Inferior parietal cortex (tissue), 1 donor: ENCODE results near the gene ARHGAP28.
"Not testable (repeated sequence)": the region's sequence is repeated elsewhere in the genome, so short reads cannot be mapped to it uniquely, and the experiment has no call there.

Source experiments
- DNase-seq: peaks from one replicate; pipeline ENCODE4 v3.0.0-alpha.2; 2016; ENCODE audit errors: extremely low spot score

Gene ARHGAP28

DNA sequence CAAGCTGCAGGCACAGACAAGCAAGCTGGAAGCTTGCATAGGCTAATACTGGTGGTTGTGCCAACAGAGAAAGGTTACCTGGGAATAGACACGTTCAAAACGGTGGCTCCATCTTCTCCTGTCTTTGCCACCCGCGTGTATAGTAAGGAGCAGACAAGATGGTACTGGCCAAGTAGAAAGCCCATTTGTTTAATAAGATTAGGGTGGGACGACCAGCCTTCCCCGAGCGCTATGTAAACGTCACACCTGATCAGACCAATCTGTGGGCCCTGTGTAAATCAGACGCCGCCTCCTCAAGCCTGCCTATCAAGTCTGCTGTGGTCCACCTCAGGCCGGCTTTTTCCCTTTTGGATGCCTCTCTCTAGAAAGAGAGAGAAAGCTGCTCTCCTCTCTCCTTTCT, 198.8 kb downstream of the ARHGAP28 start:
- no peak for DNase-seq

DNA sequence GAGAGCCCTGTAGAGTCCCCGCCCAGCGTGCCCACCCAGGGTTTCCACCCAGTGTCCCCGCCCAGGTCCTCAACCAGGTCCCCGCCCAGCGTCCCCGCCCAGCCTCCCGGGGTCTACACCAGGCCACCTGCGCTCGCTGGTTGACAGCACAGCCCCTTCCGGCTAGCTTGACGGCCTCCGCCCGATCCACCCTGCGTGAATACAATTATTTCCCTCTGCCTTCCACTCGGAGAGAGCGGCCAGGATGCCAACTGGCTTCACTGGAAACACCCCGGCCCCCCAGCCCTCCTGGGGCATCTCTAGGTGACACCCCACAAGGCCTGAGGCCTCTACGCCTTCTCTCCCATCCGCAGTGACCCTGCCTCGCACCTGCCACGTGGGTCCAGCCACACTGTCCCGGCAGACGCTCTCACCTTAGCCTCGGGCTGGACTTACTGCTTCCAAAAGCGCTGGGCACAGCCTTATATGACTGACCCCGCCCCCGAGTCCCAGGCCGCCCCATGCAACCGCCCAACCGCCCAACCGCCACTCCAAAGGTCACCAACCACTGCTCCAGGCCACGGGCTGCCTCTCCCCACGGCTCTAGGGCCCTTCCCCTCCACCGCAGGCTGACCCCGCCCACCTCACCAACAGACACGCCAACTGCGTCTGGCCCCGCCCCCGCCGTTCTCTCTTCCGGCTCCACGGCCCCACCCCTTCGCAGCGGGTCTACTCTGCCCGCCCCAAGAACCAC, 200.0 kb downstream of the ARHGAP28 start:
- no peak for DNase-seq

DNA sequence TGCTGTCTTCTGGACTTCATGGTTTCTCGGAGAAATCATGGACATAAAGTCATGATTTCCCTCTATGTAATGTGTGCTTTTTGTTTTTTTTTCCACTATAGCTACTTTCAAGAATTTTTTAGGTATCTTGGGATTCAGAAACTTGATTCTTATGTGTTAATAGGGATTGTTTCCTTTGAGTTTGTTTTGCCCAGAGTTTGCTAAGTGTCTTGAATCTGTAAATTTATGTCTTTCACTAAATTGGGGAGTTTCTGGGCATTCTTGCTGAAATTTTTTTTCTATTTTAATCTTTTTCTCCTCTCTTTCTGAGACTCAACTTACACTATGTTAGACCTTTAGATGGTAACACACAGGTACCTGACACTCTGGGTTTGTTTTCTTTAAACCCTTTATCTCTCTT, 205.3 kb downstream of the ARHGAP28 start:
- no peak for DNase-seq

DNA sequence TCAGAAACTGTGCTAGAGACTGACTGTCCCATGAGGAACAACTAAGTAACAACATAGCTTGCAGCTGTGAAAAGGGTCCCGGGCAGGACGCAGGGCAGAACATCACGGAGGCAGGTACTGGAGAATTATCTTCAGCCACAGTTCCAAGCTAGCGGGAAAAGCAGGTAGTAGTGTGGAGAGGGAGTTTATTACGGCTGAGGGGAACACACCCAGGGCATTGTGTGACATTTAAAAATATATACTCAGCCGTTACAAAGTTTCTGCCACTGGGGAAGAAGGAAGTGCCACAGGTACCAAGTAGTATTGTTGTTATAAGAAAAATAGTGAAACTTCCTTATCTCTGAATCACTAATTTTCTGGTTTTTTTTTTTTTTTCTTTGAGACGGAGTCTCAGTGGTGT, 208.5 kb downstream of the ARHGAP28 start:
- no peak for DNase-seq

DNA sequence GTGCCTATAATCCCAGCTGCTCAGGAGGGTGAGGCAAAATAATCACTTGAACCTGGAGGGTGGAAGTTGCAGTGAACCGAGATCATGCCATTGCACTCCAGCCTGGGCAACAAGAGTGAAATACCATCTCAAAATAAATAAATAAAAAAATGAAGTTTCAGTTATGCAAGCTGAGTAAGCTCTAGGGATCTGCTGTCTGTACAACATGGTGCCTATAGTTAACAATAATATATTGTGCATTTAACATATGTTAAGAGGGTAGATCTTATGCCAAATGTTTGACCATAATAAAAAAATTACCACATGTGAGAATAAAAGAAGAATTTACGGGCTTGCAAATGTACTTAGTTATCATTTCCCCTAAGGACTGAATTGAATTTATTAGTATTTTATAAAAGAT, 208.9 kb downstream of the ARHGAP28 start:
- not testable (repeated sequence) for DNase-seq

DNA sequence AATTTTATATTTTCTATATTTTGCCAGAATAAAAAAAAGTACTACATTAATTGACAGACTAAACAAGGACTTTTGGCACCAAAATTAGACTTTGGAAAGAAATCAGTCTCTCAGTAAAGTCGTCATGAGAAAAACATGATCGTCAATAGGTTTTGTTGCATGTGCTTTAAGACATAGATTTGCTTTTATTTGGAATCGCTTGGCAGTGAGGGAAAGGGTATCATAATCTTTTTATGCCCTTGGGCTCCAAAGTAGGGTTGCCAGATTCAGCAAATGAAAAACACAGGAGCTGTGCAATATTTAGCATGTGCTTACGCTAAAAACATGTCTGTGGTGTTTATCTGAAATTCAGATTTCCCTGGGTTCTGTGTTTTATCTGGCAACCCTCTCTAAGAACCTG, 210.5 kb downstream of the ARHGAP28 start:
- no peak for DNase-seq

DNA sequence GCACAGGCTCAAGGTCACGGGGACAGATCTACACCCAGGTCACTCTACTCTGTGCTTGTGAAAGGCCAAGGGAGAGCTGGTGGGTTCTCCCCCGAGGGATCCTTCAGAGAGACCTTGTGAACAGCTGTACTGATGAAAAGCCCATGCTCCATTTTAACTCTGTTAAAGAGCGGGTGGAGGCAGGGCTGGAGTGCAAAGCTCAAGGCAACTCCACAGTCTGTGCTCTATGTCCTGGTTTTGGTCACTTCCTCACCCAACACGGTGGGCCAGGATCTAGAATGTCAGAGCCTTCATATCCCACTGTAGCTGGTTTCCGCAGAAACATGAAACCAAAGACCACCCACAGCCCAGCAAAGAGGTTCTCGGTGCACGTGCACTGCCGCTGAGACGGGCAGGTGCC, 210.9 kb downstream of the ARHGAP28 start:
- DNase-seq: no peak

DNA sequence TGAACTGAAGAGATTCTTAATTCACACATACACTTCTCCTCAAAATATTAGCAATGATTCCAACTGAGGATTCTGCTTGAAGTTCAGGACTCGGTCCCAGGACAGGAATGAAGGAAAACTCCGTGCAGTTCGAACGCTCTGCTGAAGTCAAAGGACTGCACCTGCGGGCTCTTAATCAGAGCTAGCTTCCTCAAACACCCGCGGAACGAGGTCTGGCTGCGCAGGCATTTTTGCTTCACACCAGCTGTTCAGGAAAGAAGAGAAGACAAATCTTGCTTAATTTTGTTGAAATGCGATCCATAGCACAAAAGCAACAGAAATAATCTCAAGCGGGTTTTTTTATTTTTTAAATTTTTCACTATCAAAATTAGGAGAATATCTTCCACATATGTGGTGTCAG, 212.5 kb downstream of the ARHGAP28 start:
- DNase-seq: no peak

DNA sequence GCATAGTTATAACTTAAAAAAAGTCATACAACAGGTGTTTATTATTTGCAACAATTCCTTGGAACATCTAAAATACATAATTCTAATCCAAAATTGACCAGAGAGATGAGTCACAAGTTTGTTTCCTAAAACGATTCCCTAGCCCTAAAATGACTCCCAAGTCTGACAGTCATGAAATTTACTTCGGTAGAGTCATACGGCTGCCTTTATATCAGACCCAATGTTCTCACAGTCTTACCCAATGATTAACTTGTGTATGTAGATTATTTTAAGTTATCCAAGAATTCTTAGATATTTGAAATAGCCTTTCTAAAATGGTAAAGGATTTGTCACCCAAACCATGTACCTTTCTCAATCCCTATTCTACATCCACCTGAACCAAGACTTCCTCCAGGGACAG, 213.2 kb downstream of the ARHGAP28 start:
- no peak for DNase-seq

DNA sequence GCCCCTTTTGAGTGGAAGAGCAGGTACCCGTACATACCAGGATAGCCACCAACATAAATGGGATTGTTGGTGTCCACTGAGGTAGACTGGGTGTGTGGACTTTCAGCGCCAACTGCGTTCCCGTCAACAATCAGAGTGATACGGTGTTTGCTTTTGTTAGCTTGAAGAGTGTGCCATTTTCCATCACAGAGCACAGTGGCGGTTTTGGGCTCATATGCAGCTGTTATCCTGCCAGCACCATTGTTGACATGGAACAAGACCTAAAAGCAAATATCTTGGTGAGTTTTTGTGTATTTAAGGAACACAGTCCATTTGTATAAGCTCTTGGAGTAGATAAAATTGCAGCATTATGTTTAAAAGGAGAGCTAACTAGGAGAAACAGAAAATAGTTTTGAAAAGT, 213.6 kb downstream of the ARHGAP28 start:
- no peak for DNase-seq

DNA sequence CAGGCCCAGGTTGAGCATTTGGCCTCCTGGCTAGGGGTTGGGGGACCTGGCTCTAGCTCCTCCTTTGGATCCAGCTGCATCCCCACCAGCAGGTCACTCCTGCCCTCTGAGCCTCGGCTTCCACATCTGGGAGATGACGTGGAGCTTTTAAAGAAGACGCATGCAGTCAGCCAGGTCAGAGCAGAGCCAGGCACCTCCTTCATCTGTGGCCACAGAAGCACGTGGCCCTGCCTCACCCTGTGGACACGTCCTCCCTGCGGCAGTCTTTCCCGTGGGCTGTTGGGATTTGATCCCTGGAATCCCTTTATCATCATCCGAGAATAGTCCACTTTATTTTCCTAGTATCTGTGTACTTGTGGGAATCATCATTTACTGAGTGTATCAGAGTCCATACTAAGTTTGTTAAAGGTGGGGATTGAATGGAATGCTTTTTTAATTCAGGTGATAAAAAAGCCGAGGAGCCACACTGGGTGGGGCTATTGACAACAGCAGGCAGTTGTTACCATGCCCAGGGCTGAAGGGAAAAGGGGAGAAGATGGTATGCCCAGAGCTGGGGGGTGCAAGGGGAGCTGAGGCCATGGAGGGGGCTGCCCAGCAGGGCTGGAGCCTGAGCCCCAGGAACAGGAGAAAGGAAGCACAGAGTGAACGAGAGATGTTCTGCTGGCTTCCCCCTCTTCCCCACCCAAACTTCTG, 218.0 kb downstream of the ARHGAP28 start:
- DNase-seq: no peak

DNA sequence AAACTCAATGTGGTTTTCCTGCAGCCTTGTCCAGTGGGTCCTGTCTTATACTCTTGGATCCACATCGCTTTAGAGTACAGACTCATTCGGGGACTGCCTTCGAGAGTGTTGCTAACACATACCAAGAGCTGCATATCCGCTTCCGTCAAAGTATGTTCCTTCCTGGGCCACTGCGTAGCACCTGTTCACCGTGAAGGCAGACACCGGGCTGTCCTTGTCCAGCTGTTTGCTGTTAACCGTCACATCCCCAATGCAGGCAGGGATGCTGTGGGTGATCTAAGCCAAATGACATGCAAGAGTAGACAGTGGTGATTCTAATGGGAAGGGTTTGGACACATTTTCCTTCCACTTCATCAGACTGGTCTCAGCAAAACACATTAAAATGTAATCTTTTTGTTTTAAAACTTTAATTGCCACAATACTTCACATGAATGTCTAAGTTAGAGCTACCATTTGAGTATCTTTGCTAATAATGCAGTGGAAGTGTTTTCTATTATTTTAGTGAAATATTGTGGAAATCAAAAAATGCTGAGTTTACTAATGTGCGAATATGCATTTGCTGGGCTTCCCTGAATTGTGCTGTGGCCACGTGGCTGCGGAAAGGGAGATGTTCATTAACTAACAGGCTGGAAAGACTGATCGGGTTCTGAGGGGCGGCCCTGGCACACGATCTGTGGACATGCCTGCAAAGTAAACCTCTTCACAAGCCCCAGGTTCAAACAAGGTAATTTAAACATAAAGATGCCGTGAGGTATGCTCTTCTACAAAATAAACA, 219.0 kb downstream of the ARHGAP28 start:
- no peak for DNase-seq

DNA sequence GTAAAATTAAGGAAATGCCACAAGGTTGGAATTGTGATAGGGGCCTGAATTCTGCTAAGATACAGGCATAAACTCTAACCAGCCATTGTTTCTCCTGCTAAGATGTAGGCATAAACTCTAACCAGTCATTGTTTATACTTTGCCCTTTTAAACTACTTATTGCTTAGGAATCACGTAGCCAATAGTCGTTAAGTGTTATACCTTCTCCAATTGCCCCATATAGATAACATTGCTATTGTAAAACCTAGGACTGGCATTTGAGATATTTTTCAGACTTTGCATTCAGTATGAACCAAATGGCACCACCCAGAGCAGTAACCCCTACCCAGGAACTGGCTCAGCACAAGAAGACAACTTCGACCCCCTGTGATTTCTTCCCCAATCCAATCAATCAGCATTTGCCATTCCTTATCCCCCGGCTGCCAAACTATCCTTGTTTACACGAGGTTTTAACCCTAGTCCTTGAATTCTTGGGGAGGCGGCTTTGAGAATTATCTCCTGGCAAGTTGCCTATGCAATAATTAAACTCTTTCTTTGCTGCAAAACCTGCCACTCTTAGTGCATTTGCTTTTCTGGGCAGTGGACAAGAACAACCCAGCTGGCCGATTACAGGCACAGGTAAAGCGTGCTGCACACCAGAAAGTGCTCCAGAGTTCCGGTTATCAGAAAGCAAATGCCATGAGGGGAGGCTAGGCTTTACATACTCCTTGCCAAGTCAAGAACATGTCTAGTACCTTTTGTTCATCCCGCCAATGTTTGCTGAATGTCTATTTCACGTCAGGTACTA, 220.5 kb downstream of the ARHGAP28 start:
- no peak for DNase-seq

DNA sequence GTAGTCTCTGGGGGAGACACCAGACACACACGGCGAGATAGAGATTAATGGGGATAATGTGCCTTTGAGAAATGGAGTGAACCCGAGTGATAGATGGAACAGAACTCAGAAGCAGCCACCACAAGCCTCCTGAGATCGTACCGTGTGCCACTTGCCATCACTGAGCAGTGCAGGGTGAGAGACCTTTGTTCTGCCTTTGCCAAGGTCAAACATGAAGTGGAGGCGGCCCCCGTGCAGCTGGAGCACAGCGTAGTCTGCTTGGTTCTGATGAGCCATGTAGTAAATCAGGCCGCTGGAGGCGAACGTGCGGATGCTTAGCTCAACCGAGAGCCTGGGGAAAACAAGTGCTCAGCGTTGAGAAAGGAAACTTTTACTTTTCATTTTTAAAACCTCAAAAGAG, 221.1 kb downstream of the ARHGAP28 start:
- no peak for DNase-seq

DNA sequence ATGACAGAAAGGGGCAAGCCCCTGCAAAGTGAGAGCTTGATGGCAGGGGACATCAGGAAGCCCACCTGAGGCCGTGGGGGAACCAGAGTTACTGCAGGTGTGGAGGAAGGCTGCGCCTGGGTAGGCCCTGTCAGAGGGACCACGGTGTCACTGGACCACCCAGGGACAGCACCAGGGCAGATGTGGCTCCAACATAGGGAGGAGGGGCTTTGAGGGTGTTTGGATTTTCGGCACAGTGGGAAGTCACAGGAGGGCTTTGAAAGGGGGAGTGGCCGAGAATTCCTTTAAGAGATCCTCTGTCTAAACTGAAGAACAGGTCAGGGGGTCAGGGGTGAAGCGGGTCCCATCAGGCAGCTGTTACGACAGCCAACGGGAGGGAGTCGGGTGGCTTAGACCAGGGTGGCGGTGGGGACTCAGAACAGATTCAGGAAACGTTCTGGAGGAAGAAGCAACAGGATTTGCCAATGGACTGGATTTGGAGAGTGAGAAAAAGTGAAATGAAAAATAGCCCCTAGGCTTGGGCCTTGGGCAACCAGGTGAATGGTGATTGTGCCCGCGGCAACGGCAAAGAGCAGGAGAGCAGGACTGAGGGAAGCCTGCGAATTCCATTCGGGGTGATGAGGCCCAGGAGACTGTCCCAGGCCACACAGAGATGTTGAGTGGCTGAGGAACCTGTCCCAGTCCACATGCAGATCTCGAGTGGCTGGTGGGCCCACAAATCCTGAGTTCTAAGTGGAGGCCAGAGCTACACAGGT, 222.0 kb downstream of the ARHGAP28 start:
- DNase-seq: no peak

DNA sequence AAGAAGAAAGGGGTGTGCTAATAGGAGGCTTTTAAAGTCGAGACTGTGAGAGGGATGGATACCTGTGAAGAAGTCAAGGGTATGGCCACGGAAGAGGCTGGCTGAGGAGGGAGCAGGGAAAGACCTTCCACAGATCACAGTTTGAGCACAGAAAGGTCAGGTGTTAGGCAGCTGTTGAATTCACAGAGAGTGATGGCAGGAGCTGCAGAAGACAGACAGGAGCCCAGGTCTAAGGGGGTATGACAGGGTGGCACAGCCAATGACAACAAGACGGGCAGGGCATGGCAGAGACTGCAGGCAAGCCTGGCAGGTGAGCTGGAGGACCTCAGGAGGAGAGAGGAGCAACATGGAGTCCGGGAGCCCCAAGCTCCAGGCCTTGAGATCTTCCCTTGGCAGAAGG, 225.0 kb downstream of the ARHGAP28 start:
- no peak for DNase-seq

DNA sequence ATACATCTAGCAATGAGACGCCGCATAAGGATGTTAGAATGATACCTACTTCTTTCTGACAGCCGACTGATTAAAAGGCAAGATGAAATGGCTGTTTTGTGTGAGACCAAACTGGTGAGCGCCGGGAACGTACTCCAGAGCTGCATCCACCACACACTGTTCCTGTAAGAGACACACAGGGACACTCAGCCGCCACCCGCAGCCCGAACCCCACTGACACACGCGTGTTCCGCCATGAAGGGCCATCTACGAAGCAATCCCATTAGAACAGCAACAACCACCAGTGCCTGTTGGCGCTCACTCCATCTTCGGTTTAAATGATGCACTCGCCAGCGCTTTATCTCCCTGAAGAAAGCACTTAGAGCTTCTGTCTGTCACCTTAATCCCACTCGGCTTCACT, 225.8 kb downstream of the ARHGAP28 start:
- no peak for DNase-seq

DNA sequence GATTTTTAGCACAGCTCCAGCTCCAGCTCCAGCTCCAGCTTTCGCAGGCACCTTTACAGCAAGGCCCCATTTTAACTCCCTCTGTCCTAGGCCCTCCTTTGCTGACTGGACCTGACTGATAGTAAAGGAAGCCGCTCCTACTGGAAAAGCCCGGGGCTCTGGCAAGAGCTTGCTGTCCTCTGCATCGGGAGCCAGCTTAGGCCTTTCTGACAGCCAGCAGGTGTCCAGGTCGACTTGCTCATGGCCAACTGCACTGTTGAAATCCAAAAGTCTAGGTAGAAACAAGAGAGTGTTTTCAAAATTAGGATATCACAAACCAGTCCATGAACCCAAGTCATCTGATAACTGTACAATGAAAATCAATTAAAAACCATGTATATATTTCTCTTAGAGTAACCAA, 227.0 kb downstream of the ARHGAP28 start:
- no peak for DNase-seq

DNA sequence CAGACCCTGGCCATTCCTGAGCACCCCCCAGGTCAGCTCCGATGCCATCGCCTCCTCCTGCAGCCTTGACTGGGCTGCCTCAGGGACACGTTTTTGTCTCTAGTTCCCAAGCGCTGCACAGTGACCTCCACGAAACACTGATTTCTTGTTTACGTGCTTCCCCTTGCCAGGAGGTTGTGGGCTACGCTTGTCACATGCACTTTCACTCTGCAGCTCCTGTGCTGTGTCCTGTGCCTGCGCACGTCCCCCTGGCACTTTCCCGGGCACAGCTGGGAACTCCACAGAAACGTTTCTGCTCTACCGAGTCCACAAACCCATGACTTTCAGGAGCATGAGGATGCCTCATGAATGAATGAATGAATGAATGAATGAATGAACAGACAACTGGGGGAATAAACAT, 227.5 kb downstream of the ARHGAP28 start:
- no peak for DNase-seq

DNA sequence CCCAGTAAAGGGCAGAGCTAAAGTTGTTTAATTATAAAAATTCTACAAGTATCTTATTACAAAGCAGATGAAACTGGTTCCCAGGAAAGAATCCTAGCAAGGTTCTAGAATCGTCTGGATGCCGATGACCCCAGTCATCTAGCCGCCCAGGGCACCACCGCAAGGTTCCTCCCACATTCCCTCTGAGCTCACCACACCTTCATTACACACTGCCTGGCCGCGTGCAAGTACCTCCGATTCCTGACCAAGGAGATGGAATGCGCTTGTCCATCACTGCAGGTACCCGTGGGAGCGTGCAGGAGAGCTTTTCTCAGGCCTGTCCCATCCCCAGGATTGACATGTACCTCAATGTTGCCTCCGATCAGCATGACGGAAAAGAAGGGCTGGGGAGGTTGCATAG, 229.6 kb downstream of the ARHGAP28 start:
- DNase-seq: no peak

DNA sequence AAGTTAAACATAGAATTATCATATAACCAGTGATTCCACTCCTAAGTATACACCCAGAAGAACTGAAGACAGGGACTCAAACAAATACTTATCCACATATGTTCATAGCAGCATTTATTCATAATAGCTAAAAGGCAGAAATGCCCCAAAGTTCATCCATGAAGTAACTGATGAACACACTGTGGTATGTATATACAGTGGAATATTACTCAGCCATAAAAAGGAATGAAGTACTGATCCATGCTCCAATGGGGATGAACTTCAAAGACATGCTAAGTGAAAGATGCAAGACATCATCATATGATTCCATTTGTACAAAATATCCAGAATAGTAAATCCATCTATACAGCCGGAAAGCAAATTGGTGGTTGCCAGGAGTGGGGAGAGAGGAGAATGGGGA, 230.6 kb downstream of the ARHGAP28 start:
- DNase-seq: no peak
